HepG2 (cell line): ENCODE data around the gene ATP5F1A. TPM values are rescaled to one million over a fixed set of nuclear protein-coding genes. Genes with fewer than 3 reads are reported as not detected.

ENCODE experiments used
- ATF6 ChIP-seq: sonication (generic); formaldehyde crosslinking; conservative IDR thresholded peaks from 2 replicates; pipeline ENCODE4 v1.4.0; 2020; ENCODE audit warnings: missing genetic modification reagents
- ATM ChIP-seq: fragments of 450-650 bp; IDR thresholded peaks from 2 replicates; pipeline ENCODE4 v1.7.1; 2017; ENCODE audit warnings: mild to moderate bottlenecking, borderline replicate concordance
- BRD4 ChIP-seq: sonication (generic); formaldehyde crosslinking; IDR thresholded peaks from 2 replicates; pipeline ENCODE4 v1.4.0; 2020; ENCODE audit warnings: missing genetic modification reagents
- DNMT3B ChIP-seq: conservative IDR thresholded peaks from 2 replicates; pipeline ENCODE4 v1.6.1; 2016; ENCODE audit warnings: missing biosample characterization, control low read depth
- E2F2 ChIP-seq: sonication (generic); formaldehyde crosslinking; IDR thresholded peaks from 2 replicates; pipeline ENCODE4 v1.4.0; 2020; ENCODE audit warnings: missing genetic modification reagents, borderline replicate concordance
- EEA1 ChIP-seq: sonication (generic); formaldehyde crosslinking; IDR thresholded peaks from 2 replicates; pipeline ENCODE4 v1.5.1; 2020; ENCODE audit warnings: mild to moderate bottlenecking, missing genetic modification reagents, borderline replicate concordance
- ETV6 ChIP-seq: sonication (generic); formaldehyde crosslinking; conservative IDR thresholded peaks from 2 replicates; pipeline ENCODE4 v1.4.0; 2020; ENCODE audit warnings: missing genetic modification reagents
- FOXO1 ChIP-seq: sonication (generic); formaldehyde crosslinking; IDR thresholded peaks from 2 replicates; pipeline ENCODE4 v1.4.0; 2020; ENCODE audit warnings: missing genetic modification reagents
- HDAC1 ChIP-seq: sonication (generic); formaldehyde crosslinking; IDR thresholded peaks from 2 replicates; pipeline ENCODE4 v1.5.1; 2020; ENCODE audit warnings: mild to moderate bottlenecking, missing genetic modification reagents
- IRF9 ChIP-seq: sonication (generic); formaldehyde crosslinking; IDR thresholded peaks from 2 replicates; pipeline ENCODE4 v1.8.0; 2022; ENCODE audit warnings: missing genetic modification reagents, mild to moderate bottlenecking, borderline replicate concordance
- KLF6 ChIP-seq: IDR thresholded peaks from 2 replicates; pipeline ENCODE4 v1.8.0; 2016; ENCODE audit warnings: missing biosample characterization, missing genetic modification reagents
- MBNL3 ChIP-seq: fragments of 250-450 bp; sonication (Bioruptor Pico); conservative IDR thresholded peaks from 2 replicates; pipeline ENCODE4 v1.8.0; 2022; ENCODE audit warnings: mild to moderate bottlenecking, inconsistent platforms
- MLLT10 ChIP-seq: sonication (generic); formaldehyde crosslinking; IDR thresholded peaks from 2 replicates; pipeline ENCODE4 v1.4.0; 2020; ENCODE audit warnings: missing genetic modification reagents
- MYNN ChIP-seq: sonication (generic); formaldehyde crosslinking; IDR thresholded peaks from 2 replicates; pipeline ENCODE4 v1.4.0; 2020; ENCODE audit warnings: mild to moderate bottlenecking, low read depth, missing genetic modification reagents
- ONECUT2 ChIP-seq: sonication (generic); formaldehyde crosslinking; IDR thresholded peaks from 2 replicates; pipeline ENCODE4 v1.4.0; 2020; ENCODE audit warnings: missing genetic modification reagents
- PBX3 ChIP-seq: sonication (generic); formaldehyde crosslinking; IDR thresholded peaks from 2 replicates; pipeline ENCODE4 v1.8.1; 2023; ENCODE audit warnings: missing genetic modification reagents, inconsistent platforms, borderline replicate concordance
- PRPF4 ChIP-seq: fragments of 200-400 bp; formaldehyde crosslinking; IDR thresholded peaks from 2 replicates; pipeline ENCODE4 v1.6.1; 2016; ENCODE audit warnings: low read length, low read depth; ENCODE audit not compliant: poor library complexity, severe bottlenecking
- SAFB2 ChIP-seq: sonication (generic); formaldehyde crosslinking; IDR thresholded peaks from 2 replicates; pipeline ENCODE4 v1.5.1; 2020; ENCODE audit warnings: missing genetic modification reagents, low read depth, mild to moderate bottlenecking, borderline replicate concordance
- SIX4 ChIP-seq: sonication (generic); formaldehyde crosslinking; IDR thresholded peaks from 2 replicates; pipeline ENCODE4 v1.4.0; 2020; ENCODE audit warnings: missing genetic modification reagents
- SPEN ChIP-seq: sonication (generic); formaldehyde crosslinking; IDR thresholded peaks from 2 replicates; pipeline ENCODE4 v1.5.1; 2020; ENCODE audit warnings: low read depth, mild to moderate bottlenecking, missing genetic modification reagents
- TARDBP ChIP-seq: sonication (generic); formaldehyde crosslinking; IDR thresholded peaks from 2 replicates; pipeline ENCODE4 v1.8.0; 2022; ENCODE audit warnings: mild to moderate bottlenecking, missing genetic modification reagents
- TCF7 ChIP-seq: sonication (generic); IDR thresholded peaks from 2 replicates; pipeline ENCODE4 v1.6.1; 2016; ENCODE audit warnings: antibody characterized with exemption, low read depth
- TRIM24 ChIP-seq: sonication (generic); formaldehyde crosslinking; IDR thresholded peaks from 2 replicates; pipeline ENCODE4 v1.8.0; 2022; ENCODE audit warnings: mild to moderate bottlenecking, missing genetic modification reagents
- ZBTB34 ChIP-seq: sonication (generic); formaldehyde crosslinking; IDR thresholded peaks from 2 replicates; pipeline ENCODE4 v1.8.0; 2022; ENCODE audit warnings: mild to moderate bottlenecking, missing genetic modification reagents
- ZMAT3 ChIP-seq: sonication (generic); formaldehyde crosslinking; conservative IDR thresholded peaks from 2 replicates; pipeline ENCODE4 v1.7.0; 2021; ENCODE audit warnings: missing genetic modification reagents
- polyA plus RNA-seq, 8 experiments: library from polyadenylated mRNA; depleted of rRNA in 3 of 8; stranded (reverse) in 7 of 8; unstranded in 1 of 8; fragments of >200 nt; fragmentation: Illumina TruSeq in 4 of 8; extraction: Trizol in 4 of 8; gene quantifications; 2 replicates each; pipeline versions ENCODE4 v1.2.1 to v1.2.3, GENCODE V29; 2011 to 2016; ENCODE audit warnings: low read depth in 4 of 8, missing spikeins in 1 of 8, mixed read lengths in 1 of 8; ENCODE audit not compliant: insufficient read depth in 1 of 8
- total RNA-seq, 5 experiments: library from RNA; depleted of rRNA; stranded (reverse); fragments of >200 nt; fragmentation: Illumina TruSeq; extraction: Trizol; gene quantifications; 2 replicates each; pipeline ENCODE4 v1.2.3, GENCODE V29; 2016; ENCODE audit warnings: low read depth in 1 of 5

ATP5F1A gene
- total and polyA plus RNA-seq, 2 of the 13 experiments (the other 11 are each of a cell fraction or from before 2014, with no cell fraction given), result 459 to 922 TPM

- 0 out of 2 replicates have a peak, but pooled peaks have one; percentile 28 for TF ChIP-seq IRF9 (CRISPR knock-in tag)
- no peak for TF ChIP-seq SIX4 (CRISPR knock-in tag)
- TF ChIP-seq TRIM24, result no peak
- TF ChIP-seq DNMT3B (CRISPR knock-in tag), result no peak
- no peak for TF ChIP-seq KLF6 (CRISPR knock-in tag)
- TF ChIP-seq MBNL3, result no peak
- no peak for TF ChIP-seq FOXO1
- no peak for TF ChIP-seq TCF7
- TF ChIP-seq ZMAT3 (CRISPR knock-in tag), result no peak
- no peak for TF ChIP-seq ZBTB34 (CRISPR knock-in tag)
- TF ChIP-seq ATF6 (CRISPR knock-in tag), result no peak
- no peak for TF ChIP-seq BRD4 (CRISPR knock-in tag)
- TF ChIP-seq PRPF4, result no peak
- TF ChIP-seq MLLT10 (CRISPR knock-in tag), result no peak
- TF ChIP-seq SAFB2, result no peak
- no peak for TF ChIP-seq E2F2 (CRISPR knock-in tag)
- no peak for TF ChIP-seq ETV6 (CRISPR knock-in tag)
- 0 out of 2 replicates have a peak, but pooled peaks have one; percentile 17 for TF ChIP-seq SPEN
- TF ChIP-seq MYNN (CRISPR knock-in tag), result no peak
- no peak for TF ChIP-seq ATM
- no peak for TF ChIP-seq ONECUT2 (CRISPR knock-in tag)
- TF ChIP-seq HDAC1 (CRISPR knock-in tag), result no peak
- peak; percentile 68; the same call in 1 of the 2 replicates for TF ChIP-seq EEA1 (CRISPR knock-in tag)
- TF ChIP-seq PBX3 (CRISPR knock-in tag), result no peak
- no peak for TF ChIP-seq TARDBP
These were observed 26.3 kb downstream of the ATP5F1A start, which contains the start of gene PSTPIP2 (continued) for GRCh38 chr18:46071653-46072375.
